ENCODE data around the gene TBCK.
"Not testable (repeated sequence)": the region's sequence is repeated elsewhere in the genome, so short reads cannot be mapped to it uniquely, and the experiment has no call there.

The TBCK gene

GRCh38 chr4:106213291-106213690 is 102.7 kb downstream of the TBCK start:
- not testable (repeated sequence) for DNase-seq (ENCODE audit: low read depth)

DNA sequence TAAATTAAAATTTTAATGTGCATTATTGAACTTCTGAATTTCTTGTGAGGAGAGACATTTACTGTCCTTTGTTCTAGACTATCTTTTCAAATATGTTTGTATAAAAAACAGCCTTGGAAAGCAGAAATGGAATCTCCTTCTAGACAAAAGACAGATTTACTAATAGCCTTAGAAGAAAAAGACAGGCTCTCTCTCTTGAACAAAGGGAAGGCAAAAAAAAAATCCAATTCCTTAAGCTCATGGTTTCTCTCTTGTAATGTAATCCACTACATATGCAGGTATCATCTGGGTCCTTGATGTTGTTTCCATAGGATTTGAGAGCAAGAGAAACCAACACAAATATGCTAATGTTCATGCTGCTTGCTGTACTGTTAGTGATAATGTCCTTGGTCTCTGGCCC is 106.0 kb downstream of the TBCK start:
- no peak for DNase-seq (ENCODE audit: low read depth)

- no peak for DNase-seq (ENCODE audit: low read depth)
Measured at GRCh38 chr4:106208481-106209460, 107.2 kb downstream of the TBCK start.

DNA sequence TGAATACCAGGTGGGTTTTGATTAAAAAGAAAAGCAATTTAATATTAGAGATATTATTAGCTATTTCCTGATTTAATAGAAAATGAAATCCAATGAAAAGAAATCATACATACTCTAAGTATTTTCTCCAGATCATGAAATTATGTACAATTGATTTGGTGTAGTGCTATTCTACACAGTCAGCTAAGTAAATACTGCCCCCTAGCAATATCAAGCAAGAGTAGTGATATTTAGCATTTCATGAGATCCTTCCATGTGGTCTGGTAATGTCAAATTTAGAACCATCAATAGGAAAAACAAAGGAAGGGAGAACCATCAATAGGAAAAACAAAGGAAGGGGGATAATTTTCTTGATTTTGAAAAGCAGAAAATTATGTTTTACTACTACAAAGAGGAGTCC is 114.6 kb downstream of the TBCK start:
- DNase-seq (ENCODE audit: low read depth), result no peak

- DNase-seq (ENCODE audit: low read depth), result no peak
Measured at GRCh38 chr4:106195435-106195950, 120.5 kb downstream of the TBCK start.

GRCh38 chr4:106194801-106195200 is 121.2 kb downstream of the TBCK start:
- no peak for DNase-seq (ENCODE audit: low read depth)

DNA sequence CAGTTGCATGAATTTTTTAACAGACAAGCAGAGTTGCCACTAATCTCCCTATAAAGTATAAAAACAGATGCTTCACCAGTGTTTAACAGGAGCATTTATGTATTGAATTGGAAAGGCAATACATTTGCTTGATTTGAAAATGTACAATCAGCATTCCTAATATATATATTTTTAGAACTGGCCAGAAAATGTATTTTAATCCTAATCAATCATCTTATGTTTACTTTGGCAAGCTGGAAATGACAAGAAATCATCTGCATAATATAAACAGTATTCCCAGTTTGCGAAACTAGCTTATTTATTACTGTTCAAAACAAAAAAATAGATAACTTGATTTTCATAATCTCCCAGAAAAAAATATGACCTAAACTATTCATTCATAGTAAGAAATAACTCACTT is 123.9 kb downstream of the TBCK start:
- DNase-seq (ENCODE audit: low read depth), result no peak

- no peak for DNase-seq (ENCODE audit: low read depth)
Measured at GRCh38 chr4:106186201-106186600, 129.8 kb downstream of the TBCK start.

DNA sequence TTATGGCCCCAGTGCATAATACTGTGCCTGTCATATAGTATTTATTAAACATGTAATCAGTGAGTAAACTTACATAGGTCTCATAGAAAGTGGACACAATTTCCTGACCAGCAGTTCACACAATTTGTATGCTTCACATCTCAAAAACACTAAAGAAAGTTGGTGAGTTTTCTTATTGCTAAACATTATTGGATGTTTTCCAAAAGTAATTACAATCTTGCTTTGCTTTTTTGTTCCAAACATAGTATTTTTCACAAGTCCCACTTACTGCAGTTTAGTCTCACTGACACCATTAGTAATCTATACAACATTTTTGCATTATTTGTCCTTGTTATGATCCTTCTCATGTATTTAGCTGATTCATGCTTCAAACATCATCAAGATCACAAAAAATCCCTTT is 132.5 kb downstream of the TBCK start:
- DNase-seq (ENCODE audit: low read depth), result no peak

GRCh38 chr4:106172861-106173260 is 143.1 kb downstream of the TBCK start:
- no peak for DNase-seq (ENCODE audit: low read depth)

DNA sequence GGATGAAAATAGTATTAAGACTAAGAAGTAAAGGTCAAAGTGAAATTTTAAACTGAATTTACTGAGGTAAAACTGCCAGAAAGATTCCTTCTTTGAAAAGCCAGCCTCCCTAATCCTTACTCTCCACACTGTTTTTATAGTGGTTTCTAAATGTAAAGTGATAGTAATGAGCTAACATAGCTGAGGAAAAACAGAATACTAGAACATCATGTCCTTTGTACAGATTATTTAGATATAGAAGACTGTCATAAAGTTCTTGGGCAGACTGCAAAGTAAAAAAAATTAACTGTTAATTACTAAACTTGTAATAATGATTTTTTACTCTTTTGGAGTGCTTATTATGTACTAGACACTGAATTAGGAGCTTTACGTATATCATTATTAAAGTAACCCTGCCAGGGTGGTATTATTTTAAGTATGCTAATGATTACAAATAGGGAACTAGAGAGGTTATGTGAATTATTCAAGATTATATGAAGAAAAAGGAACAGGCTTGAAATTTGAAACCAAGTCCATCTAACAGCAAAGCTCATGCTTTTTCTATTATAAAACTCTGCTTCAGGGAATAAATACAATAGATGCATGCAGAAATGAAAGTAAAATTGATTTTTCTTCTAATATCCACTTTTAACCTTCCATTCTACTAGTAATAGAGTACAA is 150.5 kb downstream of the TBCK start:
- DNase-seq (ENCODE audit: low read depth), result no peak

GRCh38 chr4:106162278-106162677 is 153.7 kb downstream of the TBCK start:
- no peak for DNase-seq (ENCODE audit: low read depth)

DNA sequence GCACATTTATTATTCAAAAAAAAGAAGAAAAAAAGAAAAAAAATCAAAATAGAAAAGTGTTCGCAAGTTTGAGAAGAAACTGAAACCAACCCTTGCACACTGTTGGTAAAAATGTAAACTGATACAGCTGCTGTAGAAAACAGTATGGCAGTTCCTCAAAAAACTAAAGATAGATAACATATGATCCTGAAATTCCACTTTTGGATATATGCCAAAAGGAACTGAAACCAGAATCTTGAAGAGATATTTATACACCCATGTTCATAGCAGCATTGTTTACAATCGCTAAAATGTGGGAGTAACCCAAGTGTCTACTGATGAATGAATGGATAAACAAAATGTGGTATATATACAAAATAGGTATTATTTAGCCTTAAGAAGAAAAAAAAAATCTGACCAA is 155.4 kb downstream of the TBCK start:
- DNase-seq (ENCODE audit: low read depth), result no peak

DNA sequence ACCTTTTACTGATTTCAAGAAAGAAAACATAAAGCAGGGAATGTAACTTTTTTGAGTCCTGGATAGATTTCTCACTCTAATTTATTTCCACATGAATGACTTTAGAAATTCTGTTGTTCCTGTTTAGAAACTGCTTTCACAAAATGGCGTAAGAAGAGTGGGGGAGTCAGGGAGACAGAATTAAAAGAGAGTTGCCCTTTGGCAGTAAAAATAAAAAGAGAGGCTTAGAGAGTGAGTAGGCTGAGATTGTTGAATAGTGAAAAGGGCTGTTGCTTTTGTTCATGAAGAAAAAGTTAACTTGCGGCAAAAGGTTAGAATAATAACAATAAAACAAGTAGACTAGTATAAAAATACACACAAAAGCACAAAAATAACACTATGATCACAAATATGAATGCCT is 166.1 kb downstream of the TBCK start:
- DNase-seq (ENCODE audit: low read depth), result no peak

DNA sequence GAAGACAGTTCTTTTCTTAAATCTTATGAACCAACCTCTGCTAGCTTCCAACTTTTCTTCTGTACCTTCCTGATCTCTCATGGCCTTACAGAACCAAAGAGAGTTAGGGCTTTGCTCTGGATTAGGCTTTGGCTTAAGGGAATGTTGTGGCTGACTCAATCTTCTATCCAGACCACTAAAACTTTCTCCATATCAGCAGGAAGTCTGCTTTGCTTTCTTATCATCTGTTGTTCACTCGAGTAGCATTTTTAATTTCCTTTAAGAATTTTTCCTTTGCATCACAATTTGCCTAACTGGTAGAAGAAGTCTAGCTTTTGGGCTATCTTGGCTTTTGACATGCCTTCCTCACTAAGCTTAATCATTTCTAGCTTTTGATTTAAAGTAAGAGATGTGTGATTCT is 167.0 kb downstream of the TBCK start:
- no peak for DNase-seq (ENCODE audit: low read depth)

DNA sequence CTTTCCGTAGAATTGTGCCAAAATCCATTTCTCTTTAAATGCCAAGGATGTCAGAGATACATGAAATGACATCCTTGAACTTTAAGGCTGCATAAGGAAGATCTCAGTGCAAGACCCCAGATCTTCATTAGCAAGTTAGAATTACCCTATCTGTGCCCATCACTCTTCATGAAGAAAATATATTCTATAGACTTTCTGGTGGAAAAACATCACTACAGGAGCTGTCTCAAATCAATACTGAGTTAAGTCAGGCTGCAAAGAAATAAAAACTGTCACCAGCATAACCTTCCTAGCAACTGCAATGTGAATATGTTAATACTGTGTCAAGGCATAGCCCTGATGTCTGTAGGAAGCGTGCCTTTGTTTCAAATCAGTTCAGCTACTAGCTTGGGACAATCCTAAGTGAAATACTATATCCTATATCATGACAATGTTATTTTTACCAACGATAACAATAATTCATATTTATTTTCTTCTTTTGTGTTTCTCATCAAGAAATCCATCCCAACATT is 173.3 kb downstream of the TBCK start:
- no peak for DNase-seq (ENCODE audit: low read depth)

GRCh38 chr4:106140601-106141000 is 175.4 kb downstream of the TBCK start:
- no peak for DNase-seq (ENCODE audit: low read depth)

DNA sequence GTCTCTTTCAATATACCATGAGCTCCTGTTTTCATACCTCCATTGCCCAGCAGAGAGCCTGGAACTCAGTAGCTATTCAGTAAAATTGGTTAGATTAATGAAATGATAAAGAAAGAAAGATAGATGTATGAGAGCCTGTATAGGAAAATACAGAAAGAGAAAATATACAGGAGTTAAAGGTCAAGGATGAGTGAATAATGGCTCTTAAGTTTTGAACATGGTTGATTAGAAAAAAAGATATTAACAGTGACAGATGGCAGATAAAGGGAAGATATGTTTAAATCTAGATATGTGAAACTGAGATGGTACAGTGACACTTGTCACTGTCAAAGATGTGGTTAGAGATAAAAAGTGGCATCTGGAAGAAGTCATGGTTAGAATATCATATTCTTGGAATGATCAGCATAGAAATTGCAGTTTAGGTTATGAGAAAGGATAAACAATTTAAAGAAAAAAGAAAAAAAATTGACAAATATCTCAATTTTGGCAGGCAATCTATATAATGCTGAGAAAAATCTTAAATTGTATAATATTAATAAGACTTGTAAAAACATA is 179.2 kb downstream of the TBCK start:
- DNase-seq (ENCODE audit: low read depth), result no peak

- no peak for DNase-seq (ENCODE audit: low read depth)
Measured at GRCh38 chr4:106132045-106132444, 184.0 kb downstream of the TBCK start.

GRCh38 chr4:106126062-106126461 is 189.9 kb downstream of the TBCK start:
- DNase-seq (ENCODE audit: low read depth), result no peak

- DNase-seq (ENCODE audit: low read depth), result not testable (repeated sequence)
Measured at GRCh38 chr4:106119949-106120555, 196.0 kb downstream of the TBCK start.

GRCh38 chr4:106116025-106116424 is 200.0 kb downstream of the TBCK start:
- DNase-seq (ENCODE audit: low read depth), result no peak

Data from HS-5 (cell line).